GM12875 (cell line): ENCODE results near the gene AGAP1.

ENCODE experiments used
- H3K4me3 ChIP-seq: one replicate; pipeline ENCODE4 v1.5.1; 2011; ENCODE audit warnings: low read depth, low read length, control low read depth
- CTCF ChIP-seq: IDR thresholded peaks from 2 replicates; pipeline ENCODE4 v1.5.1; 2011; ENCODE audit warnings: low read depth, mild to moderate bottlenecking, control low read depth, inconsistent platforms, low read length, moderate library complexity, borderline replicate concordance; ENCODE audit not compliant: insufficient read depth

The AGAP1 gene

GRCh38 chr2:235658351-235659174, 164.7 kb downstream of the AGAP1 start:
- no peak for TF ChIP-seq CTCF
- no peak overlapping the region for H3K4me3 ChIP-seq

DNA sequence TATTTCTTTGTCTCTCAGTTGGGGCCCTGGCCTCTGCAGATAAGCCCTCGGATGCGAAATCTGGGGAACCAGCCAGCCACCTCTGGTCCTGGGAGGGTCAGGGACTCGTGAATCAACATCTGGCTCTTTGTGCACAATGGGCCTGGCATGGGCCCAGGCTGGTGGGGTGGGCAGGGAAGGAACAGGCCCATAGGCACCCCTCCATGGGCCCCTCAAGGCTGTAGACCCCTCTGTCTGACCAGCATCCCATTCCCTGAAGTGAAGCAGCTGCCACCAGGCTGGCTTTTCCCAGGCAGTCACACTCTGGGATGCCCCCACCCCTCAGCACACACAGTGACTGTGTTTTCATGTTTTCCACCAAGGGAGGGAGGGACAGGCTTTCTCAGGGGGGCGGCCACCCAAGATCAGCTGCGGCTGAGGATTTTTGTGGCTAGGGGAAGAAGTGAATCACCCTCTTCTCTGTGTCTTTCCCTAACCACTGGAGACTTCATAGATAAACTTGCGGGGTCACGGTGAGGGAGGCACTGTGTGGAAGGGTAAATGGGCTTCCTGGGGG, 166.0 kb downstream of the AGAP1 start:
- no peak overlapping the region for H3K4me3 ChIP-seq
- no peak for TF ChIP-seq CTCF

DNA sequence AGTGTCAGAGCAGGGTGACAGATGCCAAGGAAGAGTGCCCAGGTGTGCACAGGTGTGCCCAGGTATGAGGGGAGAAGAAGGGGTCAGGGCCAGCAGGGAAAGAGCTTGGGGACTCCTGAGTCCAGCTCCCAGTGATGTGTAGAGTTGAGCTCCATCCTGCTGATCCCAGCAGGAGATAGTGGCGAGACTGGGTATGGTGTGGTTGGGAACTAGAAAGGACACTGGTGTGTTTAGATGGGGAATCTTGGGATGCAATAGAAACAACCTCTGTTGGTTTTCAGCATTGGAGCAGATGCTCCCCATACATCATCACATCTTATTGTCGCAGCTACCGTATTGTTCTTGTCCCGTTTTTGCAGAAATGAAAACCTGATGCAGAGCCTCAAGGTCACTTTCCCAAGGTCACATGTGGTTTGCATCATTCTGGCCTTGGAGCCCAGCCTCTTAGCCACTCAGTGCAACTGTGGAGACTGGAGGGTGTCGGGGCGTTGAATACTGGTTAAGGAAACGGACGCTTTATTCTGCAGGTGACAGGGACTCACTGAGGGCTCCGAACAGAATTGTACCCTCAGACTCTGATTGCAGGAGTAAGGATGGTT, 166.7 kb downstream of the AGAP1 start:
- TF ChIP-seq CTCF, result no peak
- H3K4me3 ChIP-seq, result no peak overlapping the region

GRCh38 chr2:235661167-235661937, 167.5 kb downstream of the AGAP1 start:
- TF ChIP-seq CTCF, result no peak
- no peak overlapping the region for H3K4me3 ChIP-seq

- H3K4me3 ChIP-seq, result no peak overlapping the region
- TF ChIP-seq CTCF, result no peak
Measured at GRCh38 chr2:235661952-235662351, 168.1 kb downstream of the AGAP1 start.

GRCh38 chr2:235663875-235664274, 170.0 kb downstream of the AGAP1 start:
- TF ChIP-seq CTCF, result no peak
- H3K4me3 ChIP-seq, result no peak overlapping the region
